Caki2 (cell line): ENCODE measurements around the gene PARD3. TPM values are rescaled to one million over a fixed set of nuclear protein-coding genes. Genes with fewer than 3 reads are reported as not detected.

ENCODE experiments used
- DNase-seq: peaks from one replicate; pipeline ENCODE4 v3.0.0-alpha.2; 2015; ENCODE audit warnings: low read depth
- in situ Hi-C: cut with HindIII; loops from 2 replicates; pipeline ENCODE4 v1.10.0; 2016; ENCODE audit warnings: low sequenced_read_pairs, low pct_unique_long_range_greater_than_20kb, mixed read lengths
- total RNA-seq: library from RNA; depleted of rRNA; stranded (reverse); fragments of >200 nt; shearing (Covaris generic); gene quantifications from 2 replicates; pipeline ENCODE4 v1.2.3, GENCODE V29; 2014; ENCODE audit warnings: low replicate concordance

PARD3 gene
- total RNA-seq, 1 experiment from 2014 or later = 237 TPM

DNA sequence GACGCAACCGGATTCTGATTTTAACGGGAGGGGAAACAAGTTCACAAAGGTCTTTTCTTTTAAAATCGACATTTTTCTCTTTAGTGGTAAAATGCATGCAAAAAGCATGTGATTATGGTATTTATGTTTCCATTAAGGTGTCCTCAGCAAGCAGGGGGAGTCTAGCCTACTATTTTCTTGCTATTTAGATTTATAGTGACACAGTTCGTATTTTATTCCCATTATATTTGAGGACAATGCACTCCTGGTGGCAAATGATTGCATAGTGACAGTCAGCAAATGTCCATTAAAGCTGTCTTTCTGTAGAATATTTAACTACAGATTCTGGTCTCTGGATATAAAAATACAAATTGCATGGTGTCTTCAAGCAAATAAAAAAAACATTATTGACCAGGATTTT lies 554.2 kb downstream of the PARD3 start:
- in situ Hi-C loops = no loop called here
- no peak for DNase-seq

DNA sequence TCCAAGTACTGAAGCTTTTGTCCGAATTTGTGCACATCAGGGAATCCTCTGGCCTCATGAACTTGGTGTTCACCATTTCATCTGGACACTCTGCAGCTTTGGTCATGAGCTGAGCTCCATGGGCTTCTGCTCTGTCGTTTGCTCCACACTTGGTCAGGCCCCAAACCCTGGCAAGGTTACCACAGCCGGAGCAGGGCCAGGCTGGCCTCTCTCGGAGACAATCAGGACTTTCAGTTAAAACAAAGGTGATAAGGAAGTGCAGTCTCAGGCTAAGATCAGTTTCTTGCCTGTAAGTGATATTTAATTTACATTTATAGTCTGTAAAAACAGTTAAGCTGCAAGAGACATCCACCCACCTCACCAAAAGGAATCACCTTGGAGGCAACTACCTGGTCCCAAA lies 558.9 kb downstream of the PARD3 start:
- no peak for DNase-seq
- in situ Hi-C loops = no loop called here

DNA sequence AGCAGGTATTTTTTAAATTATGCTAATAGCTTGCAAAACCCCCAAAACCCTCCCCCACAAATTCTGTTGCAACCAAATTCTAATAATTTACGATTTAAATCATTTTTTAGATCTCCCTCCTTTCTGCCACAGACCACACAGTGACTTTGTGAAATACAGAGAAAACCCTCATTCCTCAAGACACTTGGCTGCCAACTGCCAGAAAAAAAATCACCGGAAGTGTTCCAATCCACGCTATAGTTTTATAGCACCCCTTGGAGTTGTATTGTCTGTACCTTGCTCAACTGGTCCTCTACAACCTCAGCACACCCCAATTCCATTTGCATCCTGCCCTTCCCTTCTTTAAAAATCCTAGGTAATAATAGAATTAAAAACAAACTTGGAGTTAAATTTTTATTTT lies 560.1 kb downstream of the PARD3 start:
- no peak for DNase-seq
- in situ Hi-C loops = no loop called here

DNA sequence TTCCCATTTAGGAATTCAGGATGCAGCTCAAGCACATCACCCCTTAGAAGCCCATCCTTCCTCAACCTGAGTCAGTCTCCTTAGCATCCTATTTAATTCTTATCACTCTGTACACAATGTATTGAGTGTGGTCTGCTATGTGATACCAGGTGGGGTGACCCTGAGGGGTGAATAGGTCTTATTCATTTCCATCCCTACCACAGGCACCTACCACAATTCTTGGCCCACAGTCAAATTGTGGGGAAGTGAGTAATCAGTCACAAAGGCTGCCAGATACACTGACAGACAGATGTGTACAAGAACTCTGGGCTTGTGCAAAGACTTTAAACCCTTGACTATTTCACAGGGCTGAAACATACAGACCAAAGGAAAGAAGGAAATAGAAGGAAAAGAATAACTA lies 560.5 kb downstream of the PARD3 start:
- peak; percentile 2 for DNase-seq
- in situ Hi-C loops = no loop called here

DNA sequence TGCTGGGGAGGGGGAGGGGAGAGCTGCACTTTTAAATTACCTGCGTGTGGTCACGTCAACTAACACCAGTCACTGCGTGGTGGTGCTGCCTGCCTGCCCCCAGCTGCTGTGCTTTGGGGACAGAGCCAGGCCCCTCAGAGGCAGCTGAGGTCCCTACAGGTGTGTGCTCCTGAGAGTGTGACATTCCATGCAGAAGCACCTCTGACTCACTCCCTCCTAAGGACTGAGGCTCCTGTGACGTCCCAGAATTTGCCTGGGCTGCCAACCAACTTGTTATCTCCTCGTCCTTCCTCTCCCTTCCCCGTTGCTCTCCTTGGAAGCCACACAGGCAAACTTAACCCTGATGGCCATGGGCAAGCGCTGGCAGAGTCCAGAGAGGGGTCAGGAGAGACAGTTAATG lies 563.0 kb downstream of the PARD3 start:
- DNase-seq = no peak
- in situ Hi-C loops = no loop called here

DNA sequence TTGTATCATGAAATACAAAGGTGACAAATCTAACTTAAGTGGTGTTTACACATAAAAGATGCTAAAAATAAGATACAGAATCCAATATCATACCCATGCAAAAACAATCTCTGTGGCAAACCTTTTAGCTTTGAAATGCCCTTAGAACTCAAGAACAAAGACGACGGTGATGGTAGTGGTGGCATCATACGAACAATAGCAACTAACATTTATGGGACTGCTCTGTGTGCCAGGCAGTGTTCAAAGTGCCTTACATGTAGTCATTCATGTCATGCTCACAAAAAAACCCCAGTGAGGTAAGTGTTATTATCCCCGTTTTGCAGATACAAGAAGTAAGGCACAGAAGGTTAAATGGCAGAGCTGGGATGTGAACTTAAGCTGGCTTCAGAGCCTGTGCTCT lies 563.9 kb downstream of the PARD3 start:
- no peak for DNase-seq
- in situ Hi-C loops = no loop called here

DNA sequence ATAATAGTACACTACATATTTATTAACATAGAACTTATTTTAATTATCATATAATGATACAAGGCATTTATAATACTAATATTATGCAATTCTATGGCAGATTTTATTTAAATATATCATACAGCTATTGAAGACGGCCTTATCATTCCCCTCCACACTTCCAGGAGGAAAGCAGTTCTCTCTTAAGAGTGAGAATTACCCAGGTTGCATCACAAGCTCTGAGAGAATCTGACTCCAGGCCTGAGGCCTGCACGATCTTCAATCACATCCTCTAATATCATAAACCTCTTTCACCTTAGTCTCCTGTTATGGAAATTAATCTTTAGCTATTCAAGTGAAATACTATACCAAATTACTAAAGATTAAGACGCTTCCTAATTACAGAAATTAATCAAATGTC lies 564.4 kb downstream of the PARD3 start:
- DNase-seq = no peak
- in situ Hi-C loops = no loop called here

DNA sequence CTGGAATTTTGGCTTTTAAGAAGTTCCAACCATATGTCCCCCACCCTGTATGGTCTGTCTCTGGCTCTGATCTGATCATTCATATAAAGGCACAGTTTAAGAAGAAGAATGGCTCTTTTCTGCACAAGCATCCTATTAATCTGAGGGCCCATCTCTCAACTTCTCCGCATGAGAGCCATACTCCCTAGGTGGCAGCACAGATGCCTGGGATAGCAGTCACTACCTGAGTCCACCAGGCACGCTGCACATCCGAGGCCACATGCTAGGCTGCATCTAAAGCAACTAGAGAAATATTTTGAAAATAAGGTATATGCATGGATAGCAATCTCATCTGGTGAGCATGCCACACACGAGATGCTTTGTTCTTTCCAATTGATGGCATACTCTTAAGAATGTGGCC lies 565.5 kb downstream of the PARD3 start:
- no peak for DNase-seq

DNA sequence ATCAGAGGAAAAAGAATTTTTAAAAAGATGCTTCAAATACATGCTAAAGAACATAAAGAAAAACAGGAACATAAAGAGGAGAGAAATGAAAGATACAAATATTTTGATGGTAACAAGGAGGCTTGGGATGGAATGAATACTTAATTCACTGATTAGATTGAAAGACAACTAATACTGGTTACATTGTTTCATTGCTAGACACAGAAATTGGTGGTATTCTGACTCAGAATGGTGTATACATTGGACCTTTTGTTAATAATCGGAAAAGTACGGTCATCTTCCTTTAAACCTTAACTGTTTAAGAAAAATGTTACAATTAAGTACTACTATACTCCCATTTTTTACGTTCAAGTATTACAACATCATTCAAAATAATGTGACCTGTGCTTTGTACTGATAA lies 567.5 kb downstream of the PARD3 start:
- in situ Hi-C loops = no loop called here
- DNase-seq = no peak

More for the DNA sequence above, 565.5 kb downstream of the PARD3 start:
- in situ Hi-C loops = no loop called here

DNA sequence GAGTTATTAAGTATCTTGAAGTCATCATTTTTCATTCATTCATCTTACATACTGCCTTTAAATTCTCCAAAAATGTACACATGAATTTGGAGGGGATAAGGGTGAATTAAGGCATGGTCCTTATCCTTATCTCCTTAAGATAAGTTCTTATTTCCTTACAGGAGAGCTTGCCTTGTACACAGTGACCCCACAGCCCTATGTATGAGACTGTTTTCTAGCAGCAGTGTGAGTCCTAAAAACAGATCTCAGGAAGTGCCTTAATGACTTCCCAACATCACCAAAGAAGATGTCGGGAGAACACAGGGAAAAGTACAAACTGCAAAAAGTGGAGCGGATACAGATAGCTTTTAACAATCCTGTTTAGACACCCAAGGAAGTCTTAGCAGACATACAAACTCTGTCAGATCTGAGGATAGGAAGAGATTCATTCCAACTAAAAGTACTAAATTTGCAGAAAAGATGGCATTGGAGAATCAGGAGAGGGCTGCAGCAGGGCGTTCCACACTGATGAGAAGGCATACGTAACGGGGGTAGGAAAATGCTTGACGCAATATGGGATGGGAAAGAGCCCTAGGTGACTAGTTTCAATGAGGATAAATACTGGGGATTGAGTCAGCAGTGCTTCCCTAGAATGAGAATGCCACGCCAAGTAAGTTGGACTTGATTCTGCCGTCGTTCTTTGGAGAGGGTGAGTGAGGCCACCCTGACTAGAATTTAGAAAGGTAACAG lies 570.2 kb downstream of the PARD3 start:
- DNase-seq = no peak
- in situ Hi-C loops = no loop called here

DNA sequence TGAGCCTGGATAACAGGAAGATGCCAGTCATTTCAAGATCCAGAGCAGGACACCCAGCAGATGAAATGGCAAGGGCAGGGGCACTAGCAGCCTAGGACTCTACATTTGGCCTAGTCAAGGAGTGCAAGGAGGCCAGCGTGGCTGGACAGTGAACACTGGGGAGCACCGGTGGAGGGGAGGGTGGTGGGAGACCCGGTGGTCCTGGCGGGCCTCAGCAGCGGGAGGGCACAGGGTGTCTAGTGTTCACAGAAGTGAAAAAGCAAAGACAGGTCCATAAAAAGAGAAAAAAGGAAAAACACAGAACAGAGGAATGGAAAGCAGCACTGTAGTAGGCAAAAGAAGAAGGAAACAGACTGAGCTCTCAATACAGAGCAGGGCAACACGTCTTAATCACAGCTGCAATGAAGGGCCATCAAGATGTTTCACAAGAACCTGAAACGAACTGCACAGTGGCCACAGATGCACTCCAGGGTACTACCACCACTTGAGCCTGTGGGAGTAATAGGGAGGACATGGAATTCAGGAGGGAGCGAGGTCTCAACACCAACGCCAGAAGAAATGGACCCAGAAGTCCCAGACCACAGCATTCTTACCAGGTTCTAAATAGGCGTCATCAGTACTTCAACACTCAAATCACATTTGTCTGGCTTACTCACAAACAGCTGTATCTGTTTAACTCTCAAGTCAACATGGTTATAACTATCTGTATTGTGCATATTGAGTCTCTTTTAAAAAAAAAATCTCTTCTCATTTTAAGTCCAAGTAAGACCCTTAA lies 573.7 kb downstream of the PARD3 start:
- DNase-seq = no peak
- in situ Hi-C loops = no loop called here

DNA sequence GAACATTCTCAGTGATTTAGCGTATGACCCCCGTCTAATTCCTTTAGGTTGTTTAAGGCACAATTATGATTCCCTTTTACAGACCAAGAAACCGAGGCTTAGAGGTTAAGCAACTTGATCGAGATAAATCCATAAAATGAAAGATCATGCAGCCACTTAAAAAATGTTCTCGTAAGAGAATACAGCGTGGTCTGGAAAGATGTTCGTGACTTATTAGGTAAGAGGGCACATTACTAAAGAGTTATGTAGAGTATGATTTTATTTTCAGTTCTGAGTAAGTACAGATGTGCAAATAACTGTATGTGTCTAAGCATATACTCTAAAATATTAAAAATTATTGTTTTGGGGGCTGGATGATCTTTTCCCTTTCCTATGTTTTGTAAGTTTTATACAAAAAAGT lies 575.1 kb downstream of the PARD3 start:
- in situ Hi-C loops = no loop called here
- no peak for DNase-seq

DNA sequence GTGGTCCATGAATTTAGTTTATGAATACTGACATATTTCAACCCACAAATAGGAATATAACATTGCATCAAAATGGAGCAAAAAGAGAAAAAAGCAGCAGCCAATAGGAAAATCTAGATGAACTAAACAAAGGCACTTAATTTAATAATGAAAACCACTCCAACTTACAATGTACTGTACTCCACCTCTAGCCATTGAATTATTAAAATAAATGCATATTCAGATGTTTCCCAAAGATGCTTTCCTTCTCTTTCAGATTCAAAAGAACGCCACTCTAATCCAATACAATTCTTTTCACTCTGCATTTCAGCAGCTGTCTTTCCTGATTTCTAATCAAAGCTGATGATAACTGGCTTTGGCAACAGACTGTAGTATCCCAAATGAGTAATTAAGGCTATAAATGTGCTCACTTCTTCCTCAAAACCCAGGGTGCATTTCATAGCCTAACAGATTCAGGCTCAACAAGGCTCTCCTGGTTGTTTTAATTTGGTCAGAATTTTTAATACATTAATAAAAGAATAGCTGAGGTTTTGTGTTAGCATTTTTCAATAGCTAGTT lies 577.1 kb downstream of the PARD3 start:
- no peak for DNase-seq
- in situ Hi-C loops = no loop called here

DNA sequence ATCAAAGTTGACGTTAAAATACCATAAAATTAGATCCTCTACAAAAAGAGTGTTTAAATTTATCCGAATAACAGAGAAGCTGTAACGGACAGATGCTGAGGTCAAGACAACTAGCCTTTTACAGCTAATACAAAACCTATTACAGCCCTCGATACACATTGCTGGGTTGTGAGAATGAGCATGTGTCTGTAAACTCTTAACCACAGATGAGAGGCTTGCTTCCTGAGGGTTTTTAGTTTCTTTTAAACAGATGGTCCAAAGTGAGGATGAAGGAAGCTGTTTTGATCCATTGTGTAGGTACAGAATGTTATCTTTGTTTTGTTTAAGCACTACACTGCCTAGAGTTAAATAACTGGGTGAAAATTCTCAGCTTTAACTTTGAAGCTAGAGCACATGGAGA lies 578.2 kb downstream of the PARD3 start:
- in situ Hi-C loops = no loop called here
- DNase-seq = no peak

DNA sequence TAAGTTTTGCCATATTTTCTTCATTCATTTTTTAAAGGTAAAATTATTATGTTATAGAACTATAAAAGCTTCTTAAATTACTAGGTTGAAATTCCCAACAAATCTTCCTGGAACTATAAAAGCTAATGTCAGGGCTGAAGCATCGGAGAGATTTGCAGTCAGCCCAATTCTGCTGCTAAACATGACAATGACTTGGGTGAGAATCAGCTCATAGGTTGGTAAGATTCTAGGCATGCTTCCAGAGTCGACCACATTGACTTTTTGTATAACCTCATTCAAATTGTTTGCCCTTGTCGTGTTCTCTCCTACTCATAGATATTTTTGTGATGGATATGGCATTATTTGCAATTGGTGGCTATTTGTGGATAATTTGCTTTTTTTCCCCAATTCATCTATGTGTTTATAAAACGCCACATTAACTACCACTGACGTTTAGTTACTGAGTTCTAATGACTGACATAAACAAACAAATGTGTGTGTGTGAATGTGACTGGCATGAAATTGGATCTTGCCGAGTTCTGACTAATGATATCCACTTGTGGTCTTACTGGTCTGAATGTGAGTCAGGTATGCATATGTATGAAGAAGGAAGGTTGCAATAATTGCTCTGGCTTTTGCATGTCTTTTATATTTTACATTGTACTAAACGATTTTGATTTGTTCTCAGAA lies 579.8 kb downstream of the PARD3 start:
- in situ Hi-C loops = no loop called here
- no peak for DNase-seq

DNA sequence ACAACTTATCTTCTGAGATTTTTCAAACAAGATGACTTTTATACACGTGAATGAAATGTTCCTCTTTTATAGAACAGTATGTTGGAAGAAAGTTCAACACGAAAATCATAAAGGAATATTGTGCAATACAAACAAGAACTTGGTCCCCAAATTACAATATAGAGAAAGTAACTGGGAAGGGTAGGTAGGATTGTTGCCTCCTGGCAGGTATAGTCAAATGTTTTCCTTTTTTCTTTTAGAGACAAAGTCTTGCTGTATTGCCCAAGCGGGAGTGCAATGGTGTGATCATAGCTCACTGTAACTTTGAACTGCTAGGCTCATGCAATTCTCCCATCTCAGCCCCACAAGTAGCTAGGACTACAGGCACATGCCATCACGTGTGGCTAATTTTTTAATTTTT lies 582.6 kb downstream of the PARD3 start:
- in situ Hi-C loops = no loop called here
- no peak for DNase-seq

DNA sequence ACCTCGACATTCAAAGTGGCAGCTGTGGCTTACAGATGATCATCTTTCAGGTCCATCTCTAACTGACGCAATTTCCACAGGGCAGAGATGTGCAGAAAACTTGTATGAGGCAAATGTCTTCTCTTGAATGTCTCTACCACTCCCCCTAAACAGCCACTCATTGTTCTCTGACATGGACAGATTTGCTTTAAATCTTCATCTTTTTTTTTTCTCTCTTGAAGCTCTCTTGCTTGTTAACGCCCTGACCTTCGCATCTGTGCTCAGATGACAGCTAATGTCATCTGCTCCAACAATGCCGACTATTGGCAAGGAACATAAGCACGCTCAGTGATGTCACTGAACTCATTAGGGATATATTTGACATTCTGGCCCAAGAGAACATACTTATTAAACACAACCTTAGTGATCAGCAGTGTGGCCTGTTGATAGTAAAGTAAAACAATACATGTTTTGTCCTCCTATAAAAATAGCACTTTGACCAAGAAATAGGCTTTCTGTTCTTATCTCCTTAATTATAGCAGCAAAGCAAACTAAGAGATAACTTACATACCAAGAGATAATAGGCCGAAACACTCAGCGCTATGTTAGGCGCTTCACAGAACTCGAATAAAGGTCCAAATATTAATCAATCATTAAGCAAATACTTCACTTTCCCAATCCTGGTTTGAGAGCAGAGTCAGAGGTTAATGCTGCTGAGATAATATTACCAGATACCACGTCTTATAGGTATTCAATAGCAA lies 583.5 kb downstream of the PARD3 start:
- no peak for DNase-seq
- in situ Hi-C loops = no loop called here

DNA sequence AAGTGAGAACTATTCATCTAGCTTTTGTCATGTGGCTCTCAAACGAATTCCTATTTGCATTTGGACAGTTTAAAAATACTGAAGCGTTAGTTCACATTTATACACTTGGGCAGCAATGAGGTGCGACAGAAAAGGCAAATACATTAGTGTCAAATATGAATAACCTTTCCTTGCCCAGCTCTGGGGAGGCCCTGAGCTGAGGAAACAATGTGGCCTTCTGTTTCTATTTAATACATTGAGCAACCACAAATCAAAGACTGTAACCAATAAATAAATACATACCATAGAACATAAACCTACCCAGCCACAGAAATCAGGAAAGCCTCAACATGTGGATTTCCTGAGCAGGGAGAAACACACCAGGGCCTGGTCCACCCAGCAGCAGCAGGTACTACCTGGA lies 585.2 kb downstream of the PARD3 start:
- in situ Hi-C loops = no loop called here

DNA sequence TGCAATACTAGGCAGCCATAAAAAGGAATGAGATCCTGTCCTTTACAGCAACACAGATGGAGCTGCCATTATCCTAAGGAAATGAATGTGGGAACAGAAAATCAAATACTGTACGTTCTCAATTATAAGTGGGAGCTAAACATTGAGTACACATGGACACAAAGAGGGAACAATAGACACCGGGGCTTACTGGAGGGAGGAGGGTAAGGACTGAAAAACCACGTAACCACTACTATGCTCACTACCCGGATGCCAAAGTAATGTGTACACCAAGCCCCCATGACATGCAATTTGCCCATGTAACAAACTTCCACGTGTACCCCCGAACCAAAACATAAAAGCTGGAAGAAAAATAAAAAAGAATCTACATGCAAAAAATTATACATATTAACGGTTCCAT lies 587.0 kb downstream of the PARD3 start:
- no peak for DNase-seq
- in situ Hi-C loops = no loop called here

More for the DNA sequence above, 585.2 kb downstream of the PARD3 start:
- DNase-seq = no peak
